SK-N-SH treated with all-trans-retinoic acid at 6 μM for 48 hours (cell line): Measurements from ENCODE around the gene NFKBIB.

Experiments
- ATAC-seq: fragments of 200-7000 bp; cut with Tn5 transposase; 3 replicates; pipeline ENCODE4 v1.9.1; 2020; ENCODE audit warnings: mild to moderate bottlenecking, moderate library complexity
- ARNTL ChIP-seq: fragments of 450-650 bp; formaldehyde crosslinking; IDR thresholded peaks from 2 replicates; pipeline ENCODE4 v1.5.0; 2020; ENCODE audit warnings: low read depth, mild to moderate bottlenecking, moderate library complexity, borderline replicate concordance
- BACH2 ChIP-seq: fragments of 250-450 bp; sonication (Bioruptor Pico); IDR thresholded peaks from 2 replicates; pipeline ENCODE4 v1.9.0; 2021; ENCODE audit warnings: mild to moderate bottlenecking, borderline replicate concordance
- CREB5 ChIP-seq: fragments of 250-450 bp; sonication (Bioruptor Pico); IDR thresholded peaks from 2 replicates; pipeline ENCODE4 v1.5.1; 2020; ENCODE audit warnings: low read depth, mild to moderate bottlenecking, moderate library complexity
- CSDC2 ChIP-seq: fragments of 250-450 bp; sonication (Bioruptor Pico); IDR thresholded peaks from 2 replicates; pipeline ENCODE4 v1.5.0; 2020; ENCODE audit warnings: mild to moderate bottlenecking, moderate library complexity
- CSRNP3 ChIP-seq: fragments of 250-450 bp; sonication (Bioruptor Pico); IDR thresholded peaks from 2 replicates; pipeline ENCODE4 v1.5.1; 2021; ENCODE audit warnings: mild to moderate bottlenecking, moderate library complexity
- ESRRG ChIP-seq: fragments of 250-450 bp; sonication (Bioruptor Pico); IDR thresholded peaks from 2 replicates; pipeline ENCODE4 v1.6.1; 2021; ENCODE audit warnings: mild to moderate bottlenecking
- GLIS3 ChIP-seq: fragments of 250-450 bp; sonication (Bioruptor Pico); IDR thresholded peaks from 2 replicates; pipeline ENCODE4 v1.5.0; 2020; ENCODE audit warnings: mild to moderate bottlenecking, moderate library complexity
- ISL1 ChIP-seq: fragments of 250-450 bp; sonication (Bioruptor Pico); IDR thresholded peaks from 2 replicates; pipeline ENCODE4 v2.1.2; 2022; ENCODE audit warnings: mild to moderate bottlenecking, moderate library complexity
- OSR1 ChIP-seq: fragments of 250-450 bp; sonication (Bioruptor Pico); IDR thresholded peaks from 2 replicates; pipeline ENCODE4 v1.8.0; 2022; ENCODE audit warnings: moderate library complexity, mild to moderate bottlenecking, inconsistent platforms
- PATZ1 ChIP-seq: fragments of 250-450 bp; sonication (Bioruptor Pico); IDR thresholded peaks from 2 replicates; pipeline ENCODE4 v1.8.0; 2020; ENCODE audit warnings: mild to moderate bottlenecking, moderate library complexity, borderline replicate concordance
- POU6F1 ChIP-seq: fragments of 250-450 bp; sonication (Bioruptor Pico); IDR thresholded peaks from 2 replicates; pipeline ENCODE4 v1.8.0; 2021; ENCODE audit warnings: low read depth, mild to moderate bottlenecking, moderate library complexity, borderline replicate concordance
- PPARA ChIP-seq: fragments of 250-450 bp; sonication (Bioruptor Pico); IDR thresholded peaks from 2 replicates; pipeline ENCODE4 v1.5.0; 2020; ENCODE audit warnings: mild to moderate bottlenecking, borderline replicate concordance
- RARB ChIP-seq: fragments of 250-450 bp; sonication (Bioruptor Pico); IDR thresholded peaks from 2 replicates; pipeline ENCODE4 v1.8.0; 2021; ENCODE audit warnings: mild to moderate bottlenecking, moderate library complexity
- SNAI2 ChIP-seq: fragments of 250-450 bp; sonication (Bioruptor Pico); IDR thresholded peaks from 2 replicates; pipeline ENCODE4 v1.5.0; 2020; ENCODE audit warnings: mild to moderate bottlenecking, moderate library complexity
- TCF4 ChIP-seq: fragments of 250-450 bp; sonication (Bioruptor Pico); IDR thresholded peaks from 2 replicates; pipeline ENCODE4 v1.8.0; 2021; ENCODE audit warnings: mild to moderate bottlenecking, moderate library complexity, borderline replicate concordance
- TOX ChIP-seq: fragments of 250-450 bp; sonication (Bioruptor Pico); IDR thresholded peaks from 2 replicates; pipeline ENCODE4 v1.8.0; 2021; ENCODE audit warnings: mild to moderate bottlenecking, moderate library complexity, borderline replicate concordance
- TSHZ2 ChIP-seq: fragments of 250-450 bp; sonication (Bioruptor Pico); IDR thresholded peaks from 2 replicates; pipeline ENCODE4 v1.5.0; 2020; ENCODE audit warnings: mild to moderate bottlenecking, moderate library complexity
- ZNF565 ChIP-seq: fragments of 450-650 bp; formaldehyde crosslinking; conservative IDR thresholded peaks from 2 replicates; pipeline ENCODE4 v1.5.0; 2020; ENCODE audit warnings: low read depth, mild to moderate bottlenecking, moderate library complexity
- ZNF70 ChIP-seq: fragments of 450-650 bp; formaldehyde crosslinking; IDR thresholded peaks from 2 replicates; pipeline ENCODE4 v1.5.0; 2020; ENCODE audit warnings: mild to moderate bottlenecking, moderate library complexity
- ZNF8 ChIP-seq: fragments of 450-650 bp; formaldehyde crosslinking; IDR thresholded peaks from 2 replicates; pipeline ENCODE4 v1.5.0; 2020; ENCODE audit warnings: mild to moderate bottlenecking, moderate library complexity

The NFKBIB gene

GRCh38 chr19:38891771-38892170 is 8.0 kb upstream of the NFKBIB start:
- ATAC-seq = no peak
- TF ChIP-seq ISL1 (CRISPR knock-in tag) (no peak), PPARA (CRISPR knock-in tag) (no peak), CSRNP3 (no peak), RARB (CRISPR knock-in tag) (no peak), BACH2 (CRISPR knock-in tag) (no peak), ESRRG (CRISPR knock-in tag) (no peak), ZNF70 (CRISPR knock-in tag) (no peak), POU6F1 (CRISPR knock-in tag) (no peak), ARNTL (CRISPR knock-in tag) (no peak), CSDC2 (CRISPR knock-in tag) (no peak)
- TF ChIP-seq, all 23 proteins: peak for 0

GRCh38 chr19:38892841-38893240 is 6.9 kb upstream of the NFKBIB start:
- ATAC-seq = no peak
- TF ChIP-seq POU6F1 (CRISPR knock-in tag) (no peak), CSDC2 (CRISPR knock-in tag) (no peak), PATZ1 (no peak), TSHZ2 (no peak), CREB5 (CRISPR knock-in tag) (no peak), GLIS3 (no peak), ZNF565 (no peak), ISL1 (CRISPR knock-in tag) (no peak), CSRNP3 (no peak), TOX (CRISPR knock-in tag) (no peak), ZNF70 (CRISPR knock-in tag) (no peak), SNAI2 (CRISPR knock-in tag) (no peak), TCF4 (no peak), ZNF8 (no peak), ESRRG (CRISPR knock-in tag) (no peak), ARNTL (CRISPR knock-in tag) (no peak), BACH2 (CRISPR knock-in tag) (no peak), RARB (CRISPR knock-in tag) (no peak), OSR1 (CRISPR knock-in tag) (no peak), PPARA (CRISPR knock-in tag) (no peak)
